Spleen (tissue), 7 donors: ENCODE data around the gene MIDN.
"Not testable (repeated sequence)": the region's sequence is repeated elsewhere in the genome, so short reads cannot be mapped to it uniquely, and the experiment has no call there.

Source experiments
- CTCF ChIP-seq, 11 experiments: fragments of 200-600 bp in 7 of 11; fragments of 450-650 bp in 4 of 11; sonication (generic) in 4 of 11; IDR thresholded peaks in 8 of 11; conservative IDR thresholded peaks in 3 of 11; 1 replicate in 7 of 11; 2 replicates in 4 of 11; pipeline versions ENCODE4 v1.4.0 to v1.8.0; 2016 to 2021; ENCODE audit warnings: antibody characterized with exemption in 11 of 11, inconsistent platforms in 4 of 11, mild to moderate bottlenecking in 1 of 11
- POLR2A ChIP-seq, 3 donors: fragments of 450-650 bp; IDR thresholded peaks; one replicate each; pipeline ENCODE4 v1.5.1; 2017; ENCODE audit warnings: antibody characterized with exemption in 3 of 3, mild to moderate bottlenecking in 1 of 3
- POLR2AphosphoS5 ChIP-seq, 3 donors: sonication (generic); formaldehyde crosslinking; IDR thresholded peaks; one replicate each; pipeline ENCODE4 v1.5.1; 2017; ENCODE audit warnings: antibody characterized with exemption in 3 of 3
- donor health status: DM: no; HTN: no; CAD: no; lungs with moderate emphysema.
- donor health status: DM: no; HTN: no; CAD: no.
- donor health status: DM: no; HTN: no; CAD: no.

GRCh38 chr19:1208830-1209229 lies 39.6 kb upstream of the MIDN start:
- TF ChIP-seq CTCF (IDR thresholded peaks at IDR 0.05 in 8 of 11, conservative IDR thresholded peaks at IDR 0.05 in 3 of 11); POLR2A (IDR thresholded peaks at IDR 0.05); POLR2AphosphoS5 (IDR thresholded peaks at IDR 0.05): not testable (repeated sequence)
